SK-N-SH (cell line): ENCODE results near the gene DBNL. TPM values are rescaled to one million over a fixed set of nuclear protein-coding genes. Genes with fewer than 3 reads are reported as not detected.

Source experiments
- CTCF ChIA-PET: fragments of 300-600, 350-600 bp; formaldehyde crosslinking; extraction: SDS; loops from one replicate; lab custom pipeline; 2021; lab: Yijun Ruan, JAX
- POLR2A ChIA-PET: fragments of 350-600 bp; sonication (Branson Sonifier 250); formaldehyde crosslinking; extraction: SDS; loops from one replicate; lab custom pipeline; 2020; ENCODE audit warnings: antibody characterized with exemption, inconsistent platforms; lab: Yijun Ruan, JAX
- DNase-seq: peaks from one replicate; pipeline ENCODE4 v3.0.0; 2012
- H2AFZ ChIP-seq: fragments of 200-600 bp; sonication (generic); 2 replicates; pipeline ENCODE4 v1.8.1; 2016; ENCODE audit warnings: antibody characterized with exemption, mild to moderate bottlenecking, low read depth
- H3F3A ChIP-seq: fragments of 200-600 bp; sonication (generic); replicated peaks from 2 replicates; pipeline ENCODE3; 2016; ENCODE audit warnings: antibody characterized with exemption, mild to moderate bottlenecking; ENCODE audit not compliant: insufficient read depth
- H3K27ac ChIP-seq, 2 experiments: fragments of 200-500 bp in 1 of 2; fragments of 200-600 bp in 1 of 2; sonication (Bioruptor generic) in 1 of 2; sonication (generic), shearing (Covaris generic) in 1 of 2; 2 replicates each; pipeline versions ENCODE4 v1.5.1 to v1.6.1; 2014 to 2016; ENCODE audit warnings: low read depth in 2 of 2, inconsistent platforms in 1 of 2, low read length in 1 of 2, mild to moderate bottlenecking in 1 of 2, mixed read lengths in 1 of 2
- H3K27me3 ChIP-seq: fragments of 200-600 bp; sonication (generic), shearing (Covaris generic); 2 replicates; pipeline ENCODE4 v1.6.1; 2016; ENCODE audit warnings: mixed run types; ENCODE audit not compliant: insufficient read depth
- H3K36me3 ChIP-seq, 2 experiments: fragments of 200-500 bp in 1 of 2; fragments of 200-600 bp in 1 of 2; sonication (Bioruptor generic) in 1 of 2; sonication (generic) in 1 of 2; replicated peaks in 1 of 2; 2 replicates each; pipeline versions ENCODE3 to v1.5.1; 2014 to 2016; ENCODE audit warnings: low read length in 1 of 2, mild to moderate bottlenecking in 1 of 2; ENCODE audit not compliant: insufficient read depth in 2 of 2, control insufficient read depth in 1 of 2
- H3K4me1 ChIP-seq, 2 experiments: fragments of 200-500 bp in 1 of 2; fragments of 200-600 bp in 1 of 2; sonication (Bioruptor generic) in 1 of 2; sonication (generic), shearing (Covaris generic) in 1 of 2; 2 replicates each; pipeline versions ENCODE4 v1.5.1 to v1.6.1; 2014 to 2016; ENCODE audit warnings: low read depth in 1 of 2, low read length in 1 of 2, mixed run types in 1 of 2; ENCODE audit not compliant: insufficient read depth in 2 of 2, control insufficient read depth in 1 of 2
- H3K4me2 ChIP-seq: fragments of 200-600 bp; sonication (generic), shearing (Covaris generic); 2 replicates; pipeline ENCODE4 v1.6.1; 2017; ENCODE audit warnings: mixed run types
- H3K4me3 ChIP-seq, 2 experiments: fragments of 200-500 bp in 1 of 2; fragments of 200-600 bp in 1 of 2; sonication (Bioruptor generic) in 1 of 2; sonication (generic), shearing (Covaris generic) in 1 of 2; 2 replicates each; pipeline versions ENCODE4 v1.5.1 to v1.8.1; 2014 to 2016; ENCODE audit warnings: low read depth in 2 of 2, inconsistent platforms in 1 of 2, low read length in 1 of 2, mild to moderate bottlenecking in 1 of 2, mixed read lengths in 1 of 2, moderate library complexity in 1 of 2
- H3K79me2 ChIP-seq: fragments of 200-600 bp; sonication (generic); 2 replicates; pipeline ENCODE4 v1.8.1; 2017; ENCODE audit warnings: mild to moderate bottlenecking; ENCODE audit not compliant: insufficient read depth
- H3K9ac ChIP-seq: fragments of 200-600 bp; sonication (generic); 2 replicates; pipeline ENCODE4 v1.6.1; 2017; ENCODE audit warnings: mixed run types
- H3K9me2 ChIP-seq: fragments of 200-600 bp; sonication (generic); 2 replicates; pipeline ENCODE4 v1.6.1; 2017; ENCODE audit warnings: mixed run types
- H3K9me3 ChIP-seq: fragments of 200-600 bp; sonication (generic); 2 replicates; pipeline ENCODE4 v1.6.1; 2017; ENCODE audit warnings: mixed run types, mild to moderate bottlenecking, moderate library complexity
- H4K20me1 ChIP-seq: fragments of 200-600 bp; sonication (generic); 2 replicates; pipeline ENCODE4 v1.6.1; 2017; ENCODE audit warnings: mild to moderate bottlenecking, mixed run types; ENCODE audit not compliant: insufficient read depth
- CHD2 ChIP-seq: fragments of 150-350 bp; IDR thresholded peaks from 2 replicates; pipeline ENCODE4 v1.6.1; 2018; ENCODE audit warnings: low read length; ENCODE audit not compliant: partially characterized antibody
- ELF1 ChIP-seq: IDR thresholded peaks from 2 replicates; pipeline ENCODE4 v1.4.0; 2012
- EP300 ChIP-seq, 2 experiments: IDR thresholded peaks; 2 replicates each; pipeline versions ENCODE4 v1.4.0 to v1.6.1; 2012; ENCODE audit warnings: borderline replicate concordance in 1 of 2, low read depth in 1 of 2, low read length in 1 of 2
- FOSL2 ChIP-seq: IDR thresholded peaks from 2 replicates; pipeline ENCODE4 v1.4.0; 2012; ENCODE audit warnings: low read depth, mild to moderate bottlenecking, moderate library complexity, borderline replicate concordance
- FOXJ3 ChIP-seq: sonication (generic); formaldehyde crosslinking; IDR thresholded peaks from 2 replicates; pipeline ENCODE4 v1.5.1; 2020; ENCODE audit warnings: mild to moderate bottlenecking, missing genetic modification reagents
- MEF2A ChIP-seq: IDR thresholded peaks from 2 replicates; pipeline ENCODE4 v1.4.0; 2012; ENCODE audit warnings: low read depth, borderline replicate concordance
- NFIC ChIP-seq: IDR thresholded peaks from 2 replicates; pipeline ENCODE4 v1.4.0; 2012; ENCODE audit warnings: borderline replicate concordance
- NRF1 ChIP-seq: IDR thresholded peaks from 2 replicates; pipeline ENCODE4 v1.6.1; 2012; ENCODE audit warnings: low read depth, mild to moderate bottlenecking, low read length
- RAD21 ChIP-seq: IDR thresholded peaks from 2 replicates; pipeline ENCODE4 v1.6.1; 2012; ENCODE audit warnings: mild to moderate bottlenecking, low read length
- RFX5 ChIP-seq: IDR thresholded peaks from 2 replicates; pipeline ENCODE4 v1.6.1; 2012; ENCODE audit warnings: mild to moderate bottlenecking, improper control_type of control experiment, low read length
- YY1 ChIP-seq: IDR thresholded peaks from 2 replicates; pipeline ENCODE4 v1.4.0; 2012; ENCODE audit warnings: low read depth, mild to moderate bottlenecking
- WGBS: methylation state at CpG from one replicate; pipeline ENCODE4 v1.1.6; 2017; ENCODE audit warnings: low lambda C conversion rate; 5-methylcytosine and 5-hydroxymethylcytosine counted together
- polyA plus RNA-seq, 3 experiments: library from polyadenylated mRNA; depleted of rRNA; stranded (reverse); fragments of >200 nt; gene quantifications; 2 replicates each; pipeline ENCODE4 v1.2.3, GENCODE V29; 2012
- TF ChIP-seq, protein P1 (sequence below): IDR thresholded peaks from 2 replicates; pipeline ENCODE4 v1.6.1; 2012; ENCODE audit warnings: mild to moderate bottlenecking, low read depth, low read length, moderate library complexity
- TF ChIP-seq, protein P2 (sequence below): fragments of 150-350 bp; IDR thresholded peaks from 2 replicates; pipeline ENCODE4 v1.6.1; 2016; ENCODE audit warnings: mild to moderate bottlenecking, low read depth, low read length

The DBNL gene
- polyA plus RNA-seq, 1 of the 3 experiments (the other 2 are of a cell fraction): 244 TPM

DNA sequence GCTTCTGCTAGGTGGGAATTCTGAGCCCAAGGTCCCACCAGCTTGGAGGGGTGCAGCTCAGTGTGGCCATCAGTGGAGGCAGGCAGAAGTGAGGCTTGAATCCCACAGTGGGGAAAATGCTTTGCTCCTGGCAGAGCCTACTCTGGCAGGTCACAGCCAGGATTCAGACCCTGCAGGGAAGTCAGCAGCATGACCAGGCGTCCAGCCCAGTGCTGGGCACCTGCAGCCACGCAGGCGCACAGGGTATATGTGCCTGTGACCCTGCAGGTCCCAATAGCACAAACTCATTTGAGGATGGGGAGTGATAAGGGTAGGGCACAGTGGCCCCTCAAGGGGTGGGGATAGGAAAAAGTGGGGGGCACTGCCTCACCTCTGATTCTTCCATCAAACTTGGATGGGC, 51.3 kb downstream of the DBNL start:
- DNase-seq: no peak
- Histone ChIP-seq H3K9me3 (no peaks in the 10 kb centered on the region), H4K20me1 (no peaks in the 10 kb centered on the region), H3F3A (peaks cover 15% of the 10 kb centered on the region), H3K36me3 (no peaks in the 10 kb centered on the region), H3K4me1 (peaks cover 4 to 18% of the 10 kb centered on the region in 2 experiments; a peak in 2 of 4 replicates), H3K27me3 (no peaks in the 10 kb centered on the region), H3K27ac (no peak overlapping the region), H3K9ac (no peak overlapping the region), H3K9me2 (no peaks in the 10 kb centered on the region), H3K4me2 (no peak overlapping the region), H2AFZ (no peak overlapping the region), H3K4me3 (no peak overlapping the region), H3K79me2 (no peaks in the 10 kb centered on the region)
- CTCF ChIA-PET: interaction anchor here (1.2 kb wide), 1 partner anchor 101 kb away, joined by 3 read pairs; no protein-coding TSS in a partner anchor
- POLR2A ChIA-PET: no interaction called here
- 100% methylated on average over 1 of the region's 3 CpGs for WGBS
- no peak for TF ChIP-seq MEF2A
- no peak for TF ChIP-seq YY1
- TF ChIP-seq NFIC: no peak
- TF ChIP-seq ELF1: no peak
- no peak for TF ChIP-seq RFX5
- no peak for TF ChIP-seq NRF1
- no peak for TF ChIP-seq FOSL2
- TF ChIP-seq RAD21: no peak

DNA sequence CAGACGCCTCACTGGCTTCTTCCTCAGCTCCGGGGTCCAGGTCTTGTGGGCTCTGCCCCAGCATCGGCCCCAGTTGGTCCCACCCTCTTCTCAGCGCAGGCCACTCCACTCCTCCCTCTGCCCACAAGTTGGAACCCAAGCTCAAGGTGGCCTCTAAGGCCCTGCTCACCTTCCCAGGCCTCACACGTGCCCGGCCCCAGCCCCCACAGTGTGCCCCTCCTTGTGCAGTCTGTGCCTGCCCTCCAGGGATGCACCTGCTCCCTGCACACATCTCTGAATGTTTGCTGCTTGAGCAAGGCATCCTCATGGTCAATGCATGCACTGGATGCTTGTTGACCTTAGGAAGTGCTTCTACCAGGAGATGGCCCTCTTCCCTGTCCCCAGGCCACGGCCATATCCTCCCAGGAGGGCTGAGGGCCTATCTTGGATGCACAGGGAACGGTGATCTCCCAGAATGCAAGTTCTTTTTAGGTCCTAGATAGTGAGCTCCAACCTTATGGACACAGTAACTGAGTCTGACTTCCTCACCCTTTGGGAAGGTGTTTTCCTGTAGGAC, 51.9 kb downstream of the DBNL start:
- Histone ChIP-seq H3K4me3 (no peak overlapping the region), H3K79me2 (no peaks in the 10 kb centered on the region), H3K27me3 (no peaks in the 10 kb centered on the region), H3K27ac (no peak overlapping the region), H3K9me2 (no peaks in the 10 kb centered on the region), H3K36me3 (no peaks in the 10 kb centered on the region), H3K4me1 (peaks cover 7 to 24% of the 10 kb centered on the region in 2 experiments; a peak in 2 of 4 replicates), H2AFZ (no peak overlapping the region), H4K20me1 (no peaks in the 10 kb centered on the region), H3K4me2 (no peak overlapping the region), H3K9me3 (no peaks in the 10 kb centered on the region), H3K9ac (no peak overlapping the region), H3F3A (peaks cover 19% of the 10 kb centered on the region)
- no peak for TF ChIP-seq CHD2
- no peak for TF ChIP-seq ELF1
- TF ChIP-seq FOXJ3 (CRISPR knock-in tag): no peak
- TF ChIP-seq, protein P1, sequence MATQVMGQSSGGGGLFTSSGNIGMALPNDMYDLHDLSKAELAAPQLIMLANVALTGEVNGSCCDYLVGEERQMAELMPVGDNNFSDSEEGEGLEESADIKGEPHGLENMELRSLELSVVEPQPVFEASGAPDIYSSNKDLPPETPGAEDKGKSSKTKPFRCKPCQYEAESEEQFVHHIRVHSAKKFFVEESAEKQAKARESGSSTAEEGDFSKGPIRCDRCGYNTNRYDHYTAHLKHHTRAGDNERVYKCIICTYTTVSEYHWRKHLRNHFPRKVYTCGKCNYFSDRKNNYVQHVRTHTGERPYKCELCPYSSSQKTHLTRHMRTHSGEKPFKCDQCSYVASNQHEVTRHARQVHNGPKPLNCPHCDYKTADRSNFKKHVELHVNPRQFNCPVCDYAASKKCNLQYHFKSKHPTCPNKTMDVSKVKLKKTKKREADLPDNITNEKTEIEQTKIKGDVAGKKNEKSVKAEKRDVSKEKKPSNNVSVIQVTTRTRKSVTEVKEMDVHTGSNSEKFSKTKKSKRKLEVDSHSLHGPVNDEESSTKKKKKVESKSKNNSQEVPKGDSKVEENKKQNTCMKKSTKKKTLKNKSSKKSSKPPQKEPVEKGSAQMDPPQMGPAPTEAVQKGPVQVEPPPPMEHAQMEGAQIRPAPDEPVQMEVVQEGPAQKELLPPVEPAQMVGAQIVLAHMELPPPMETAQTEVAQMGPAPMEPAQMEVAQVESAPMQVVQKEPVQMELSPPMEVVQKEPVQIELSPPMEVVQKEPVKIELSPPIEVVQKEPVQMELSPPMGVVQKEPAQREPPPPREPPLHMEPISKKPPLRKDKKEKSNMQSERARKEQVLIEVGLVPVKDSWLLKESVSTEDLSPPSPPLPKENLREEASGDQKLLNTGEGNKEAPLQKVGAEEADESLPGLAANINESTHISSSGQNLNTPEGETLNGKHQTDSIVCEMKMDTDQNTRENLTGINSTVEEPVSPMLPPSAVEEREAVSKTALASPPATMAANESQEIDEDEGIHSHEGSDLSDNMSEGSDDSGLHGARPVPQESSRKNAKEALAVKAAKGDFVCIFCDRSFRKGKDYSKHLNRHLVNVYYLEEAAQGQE: no peak
- TF ChIP-seq, protein P2, sequence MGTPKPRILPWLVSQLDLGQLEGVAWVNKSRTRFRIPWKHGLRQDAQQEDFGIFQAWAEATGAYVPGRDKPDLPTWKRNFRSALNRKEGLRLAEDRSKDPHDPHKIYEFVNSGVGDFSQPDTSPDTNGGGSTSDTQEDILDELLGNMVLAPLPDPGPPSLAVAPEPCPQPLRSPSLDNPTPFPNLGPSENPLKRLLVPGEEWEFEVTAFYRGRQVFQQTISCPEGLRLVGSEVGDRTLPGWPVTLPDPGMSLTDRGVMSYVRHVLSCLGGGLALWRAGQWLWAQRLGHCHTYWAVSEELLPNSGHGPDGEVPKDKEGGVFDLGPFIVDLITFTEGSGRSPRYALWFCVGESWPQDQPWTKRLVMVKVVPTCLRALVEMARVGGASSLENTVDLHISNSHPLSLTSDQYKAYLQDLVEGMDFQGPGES: no peak
- TF ChIP-seq EP300 (IDR thresholded peaks at IDR 0.05; ENCODE audit: borderline replicate concordance in 1 of 2, low read depth in 1 of 2, low read length in 1 of 2): no peak
- TF ChIP-seq YY1: no peak
- WGBS: 82% methylated on average over 8 of the region's 8 CpGs
- no peak for DNase-seq
- POLR2A ChIA-PET: no interaction called here
- CTCF ChIA-PET: interaction anchor here (1.2 to 2.1 kb wide), 4 partner anchors 14 to 105 kb away, joined by 3 to 7 read pairs (median 4); partner anchors contain the start of genes POLD2 and YKT6
